22Rv1 (cell line): ENCODE measurements around the gene ATXN7L3.

Source experiments
- ZFX ChIP-seq: fragments of 450-650 bp; IDR thresholded peaks from 2 replicates; pipeline ENCODE4 v1.6.1; 2017; ENCODE audit warnings: antibody characterized with exemption, borderline replicate concordance
- TF ChIP-seq, protein P1 (sequence below): fragments of 450-650 bp; IDR thresholded peaks from 2 replicates; pipeline ENCODE4 v1.5.1; 2017; ENCODE audit warnings: mild to moderate bottlenecking

DNA sequence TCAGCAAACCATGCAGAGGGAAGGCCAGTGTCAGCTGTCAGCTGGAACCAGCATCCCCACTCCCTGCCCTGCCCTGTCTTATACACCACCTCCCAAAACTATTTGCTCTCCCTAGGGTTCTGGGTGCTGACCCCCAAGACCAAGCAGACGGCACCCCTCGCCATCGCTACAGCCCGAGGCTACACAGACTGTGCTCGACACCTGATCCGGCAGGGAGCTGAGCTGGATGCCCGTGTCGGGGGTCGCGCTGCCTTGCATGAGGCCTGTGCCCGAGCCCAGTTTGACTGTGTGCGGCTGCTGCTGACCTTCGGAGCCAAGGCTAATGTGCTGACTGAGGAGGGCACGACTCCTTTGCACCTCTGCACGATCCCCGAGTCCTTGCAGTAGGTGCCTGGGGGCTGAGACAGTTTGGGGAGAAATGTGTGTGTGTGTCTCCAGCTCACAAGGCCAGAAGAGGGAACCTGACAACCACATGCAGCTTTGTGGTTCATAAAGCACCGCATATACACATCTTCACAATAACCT, 27.7 kb downstream of the ATXN7L3 start:
- no peak for TF ChIP-seq ZFX
- TF ChIP-seq, protein P1, sequence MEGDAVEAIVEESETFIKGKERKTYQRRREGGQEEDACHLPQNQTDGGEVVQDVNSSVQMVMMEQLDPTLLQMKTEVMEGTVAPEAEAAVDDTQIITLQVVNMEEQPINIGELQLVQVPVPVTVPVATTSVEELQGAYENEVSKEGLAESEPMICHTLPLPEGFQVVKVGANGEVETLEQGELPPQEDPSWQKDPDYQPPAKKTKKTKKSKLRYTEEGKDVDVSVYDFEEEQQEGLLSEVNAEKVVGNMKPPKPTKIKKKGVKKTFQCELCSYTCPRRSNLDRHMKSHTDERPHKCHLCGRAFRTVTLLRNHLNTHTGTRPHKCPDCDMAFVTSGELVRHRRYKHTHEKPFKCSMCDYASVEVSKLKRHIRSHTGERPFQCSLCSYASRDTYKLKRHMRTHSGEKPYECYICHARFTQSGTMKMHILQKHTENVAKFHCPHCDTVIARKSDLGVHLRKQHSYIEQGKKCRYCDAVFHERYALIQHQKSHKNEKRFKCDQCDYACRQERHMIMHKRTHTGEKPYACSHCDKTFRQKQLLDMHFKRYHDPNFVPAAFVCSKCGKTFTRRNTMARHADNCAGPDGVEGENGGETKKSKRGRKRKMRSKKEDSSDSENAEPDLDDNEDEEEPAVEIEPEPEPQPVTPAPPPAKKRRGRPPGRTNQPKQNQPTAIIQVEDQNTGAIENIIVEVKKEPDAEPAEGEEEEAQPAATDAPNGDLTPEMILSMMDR, result no peak
